A673 (cell line): ENCODE results near the gene CKMT2.

Experiments
- EZH2 ChIP-seq: fragments of 200-600 bp; sonication (generic); IDR thresholded peaks from 2 replicates; pipeline ENCODE4 v1.6.1; 2017; ENCODE audit warnings: borderline replicate concordance, low read depth, mild to moderate bottlenecking, mixed read lengths, antibody characterized with exemption, low read length; ENCODE audit not compliant: poor library complexity, severe bottlenecking
- TF ChIP-seq, protein P1 (sequence below): fragments of 300-800, 200-600 bp; sonication (generic); conservative IDR thresholded peaks from 2 replicates; pipeline ENCODE4 v1.5.1; 2017; ENCODE audit warnings: low read depth, mild to moderate bottlenecking, antibody characterized with exemption, low read length, moderate library complexity, mixed read lengths

DNA sequence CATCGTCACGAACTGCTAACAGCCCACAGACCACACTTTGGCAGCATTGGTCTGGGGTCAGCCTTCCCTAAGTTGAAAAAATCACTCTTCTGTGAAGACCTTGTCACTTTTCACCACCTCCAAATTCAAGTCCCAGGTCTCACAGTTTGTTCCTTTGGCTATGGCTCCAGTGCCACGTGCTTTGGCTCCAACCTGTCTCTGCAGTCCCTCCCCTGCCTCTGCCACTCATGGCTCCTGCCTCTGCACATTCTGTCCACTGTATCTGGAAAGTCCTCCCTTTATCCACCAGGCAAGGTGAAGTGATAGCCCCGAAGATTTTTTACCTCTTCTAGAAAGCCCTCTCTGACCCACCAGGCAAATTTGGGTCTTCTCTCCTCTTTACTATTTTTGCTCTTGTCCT lies 5.3 kb downstream of the CKMT2 start:
- no peak for TF ChIP-seq EZH2
- TF ChIP-seq, protein P1, sequence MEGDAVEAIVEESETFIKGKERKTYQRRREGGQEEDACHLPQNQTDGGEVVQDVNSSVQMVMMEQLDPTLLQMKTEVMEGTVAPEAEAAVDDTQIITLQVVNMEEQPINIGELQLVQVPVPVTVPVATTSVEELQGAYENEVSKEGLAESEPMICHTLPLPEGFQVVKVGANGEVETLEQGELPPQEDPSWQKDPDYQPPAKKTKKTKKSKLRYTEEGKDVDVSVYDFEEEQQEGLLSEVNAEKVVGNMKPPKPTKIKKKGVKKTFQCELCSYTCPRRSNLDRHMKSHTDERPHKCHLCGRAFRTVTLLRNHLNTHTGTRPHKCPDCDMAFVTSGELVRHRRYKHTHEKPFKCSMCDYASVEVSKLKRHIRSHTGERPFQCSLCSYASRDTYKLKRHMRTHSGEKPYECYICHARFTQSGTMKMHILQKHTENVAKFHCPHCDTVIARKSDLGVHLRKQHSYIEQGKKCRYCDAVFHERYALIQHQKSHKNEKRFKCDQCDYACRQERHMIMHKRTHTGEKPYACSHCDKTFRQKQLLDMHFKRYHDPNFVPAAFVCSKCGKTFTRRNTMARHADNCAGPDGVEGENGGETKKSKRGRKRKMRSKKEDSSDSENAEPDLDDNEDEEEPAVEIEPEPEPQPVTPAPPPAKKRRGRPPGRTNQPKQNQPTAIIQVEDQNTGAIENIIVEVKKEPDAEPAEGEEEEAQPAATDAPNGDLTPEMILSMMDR: no peak
